H1 (cell line): Measurements from ENCODE around the gene ADCY1. TPM values are rescaled to one million over a fixed set of nuclear protein-coding genes. Genes with fewer than 3 reads are reported as not detected.

Experiments used
- CTCF ChIA-PET: fragments of 300-600 bp; sonication (Branson Sonifier 250); formaldehyde crosslinking; loops from one replicate; lab custom pipeline; 2021; ENCODE audit not compliant: partially characterized antibody; lab: Charles Lee
- POLR2A ChIA-PET: fragments of 300-600 bp; sonication (Branson Sonifier 250); formaldehyde crosslinking; loops from one replicate; lab custom pipeline; 2021; ENCODE audit warnings: inconsistent platforms; ENCODE audit not compliant: partially characterized antibody; lab: Charles Lee
- DNase-seq, 2 experiments: peaks; one replicate each; pipeline versions ENCODE4 v3.0.0 to v3.0.0-alpha.2; 2010 to 2022; ENCODE audit warnings: low spot score in 2 of 2, low read depth in 1 of 2, mixed read lengths in 1 of 2
- FAIRE-seq: peaks from 2 replicates; lab custom pipeline; 2011; peaks lifted over from hg19 to GRCh38; lab: Jason Lieb, UNC
- H2AFZ ChIP-seq: 2 replicates; pipeline ENCODE4 v1.8.1; 2012; ENCODE audit warnings: low read length, inconsistent platforms
- H2AK5ac ChIP-seq: 2 replicates; pipeline ENCODE4 v1.6.1; 2013; ENCODE audit warnings: low read depth, low read length
- H2BK120ac ChIP-seq: replicated peaks from 2 replicates; pipeline ENCODE3; 2013; ENCODE audit warnings: low read depth, low read length, inconsistent platforms
- H2BK12ac ChIP-seq: 2 replicates; pipeline ENCODE4 v1.6.1; 2013; ENCODE audit warnings: low read depth, low read length
- H2BK15ac ChIP-seq: 2 replicates; pipeline ENCODE4 v1.6.1; 2013; ENCODE audit warnings: low read length
- H2BK20ac ChIP-seq: 2 replicates; pipeline ENCODE4 v1.6.1; 2013; ENCODE audit warnings: low read length
- H2BK5ac ChIP-seq: 2 replicates; pipeline ENCODE4 v1.6.1; 2013; ENCODE audit warnings: low read depth, low read length
- H3K14ac ChIP-seq: 2 replicates; pipeline ENCODE4 v1.6.1; 2013; ENCODE audit warnings: inconsistent platforms; ENCODE audit not compliant: insufficient read length
- H3K18ac ChIP-seq: 2 replicates; pipeline ENCODE4 v1.6.1; 2013; ENCODE audit warnings: low read length; ENCODE audit errors: extremely low read depth
- H3K23ac ChIP-seq: 2 replicates; pipeline ENCODE4 v1.6.1; 2013; ENCODE audit warnings: inconsistent platforms; ENCODE audit not compliant: insufficient read length
- H3K23me2 ChIP-seq: 2 replicates; pipeline ENCODE4 v1.6.1; 2013; ENCODE audit warnings: low read depth, low read length
- H3K27ac ChIP-seq: 2 replicates; pipeline ENCODE4 v1.6.1; 2011; ENCODE audit warnings: low read depth, low read length, inconsistent platforms
- H3K27me3 ChIP-seq, 4 experiments: replicated peaks in 1 of 4; 1 replicate in 1 of 4; 2 replicates in 3 of 4; pipeline versions ENCODE4 v1.6.1 to v1.8.1; 2011 to 2013; ENCODE audit warnings: low read length in 3 of 4, mild to moderate bottlenecking in 3 of 4, inconsistent platforms in 2 of 4, mixed read lengths in 2 of 4, moderate library complexity in 1 of 4; ENCODE audit not compliant: control insufficient read depth in 3 of 4, insufficient read depth in 3 of 4; ENCODE audit errors: extremely low read depth in 1 of 4
- H3K36me3 ChIP-seq, 4 experiments: 2 replicates each; pipeline versions ENCODE4 v1.6.1 to v1.8.1; 2011 to 2013; ENCODE audit warnings: mild to moderate bottlenecking in 4 of 4, low read length in 3 of 4, moderate library complexity in 2 of 4, control low read depth in 1 of 4, inconsistent platforms in 1 of 4; ENCODE audit not compliant: insufficient read depth in 4 of 4, control insufficient read depth in 2 of 4
- H3K4ac ChIP-seq: replicated peaks from 2 replicates; pipeline ENCODE3; 2013; ENCODE audit warnings: low read length, low read depth, mixed read lengths, inconsistent platforms; ENCODE audit not compliant: insufficient read length
- H3K4me1 ChIP-seq, 4 experiments: replicated peaks in 1 of 4; 1 replicate in 1 of 4; 2 replicates in 3 of 4; pipeline versions ENCODE4 v1.6.1 to v1.8.1; 2011 to 2013; ENCODE audit warnings: low read length in 3 of 4, inconsistent platforms in 2 of 4, mixed read lengths in 1 of 4; ENCODE audit not compliant: insufficient read depth in 4 of 4, control insufficient read depth in 3 of 4
- H3K4me2 ChIP-seq, 2 experiments: 2 replicates each; pipeline versions ENCODE4 v1.6.1 to v1.8.1; 2011 to 2013; ENCODE audit warnings: low read depth in 2 of 2, low read length in 2 of 2, control low read depth in 1 of 2, inconsistent platforms in 1 of 2, mild to moderate bottlenecking in 1 of 2; ENCODE audit not compliant: insufficient read depth in 1 of 2
- H3K4me3 ChIP-seq, 4 experiments: fragments of 200-600, 300-600 bp in 1 of 4; sonication (generic), shearing (Covaris generic), sonication (Bioruptor Twin) in 1 of 4; 2 replicates each; pipeline versions ENCODE4 v1.5.1 to v1.8.1; 2011 to 2016; ENCODE audit warnings: low read length in 4 of 4, low read depth in 3 of 4, control low read depth in 2 of 4, inconsistent platforms in 2 of 4, mild to moderate bottlenecking in 2 of 4, mixed read lengths in 1 of 4, moderate library complexity in 1 of 4; ENCODE audit not compliant: insufficient read depth in 2 of 4; ENCODE audit errors: extremely low read depth in 1 of 4
- H3K56ac ChIP-seq: replicated peaks from 2 replicates; pipeline ENCODE3; 2013; ENCODE audit warnings: low read depth, mild to moderate bottlenecking, mixed read lengths, low read length, inconsistent platforms; ENCODE audit not compliant: insufficient read length
- H3K79me1 ChIP-seq: 2 replicates; pipeline ENCODE4 v1.6.1; 2013; ENCODE audit warnings: low read depth, low read length, control low read depth
- H3K79me2 ChIP-seq, 2 experiments: 2 replicates each; pipeline versions ENCODE4 v1.6.1 to v1.8.1; 2012 to 2013; ENCODE audit warnings: low read length in 2 of 2, mild to moderate bottlenecking in 2 of 2, inconsistent platforms in 1 of 2; ENCODE audit not compliant: insufficient read depth in 2 of 2, control insufficient read depth in 1 of 2
- H3K9ac ChIP-seq, 4 experiments: replicated peaks in 1 of 4; 1 replicate in 1 of 4; 2 replicates in 3 of 4; pipeline versions ENCODE4 v1.6.1 to v1.8.1; 2011 to 2013; ENCODE audit warnings: low read depth in 3 of 4, low read length in 3 of 4, control low read depth in 2 of 4, mild to moderate bottlenecking in 2 of 4, moderate library complexity in 2 of 4, inconsistent platforms in 1 of 4; ENCODE audit errors: extremely low read depth in 1 of 4
- H3K9me3 ChIP-seq, 2 experiments: 2 replicates each; pipeline versions ENCODE4 v1.6.1 to v1.8.1; 2012 to 2013; ENCODE audit warnings: mild to moderate bottlenecking in 2 of 2, moderate library complexity in 2 of 2, control low read depth in 1 of 2, inconsistent platforms in 1 of 2, low read depth in 1 of 2, low read length in 1 of 2, mixed read lengths in 1 of 2; ENCODE audit not compliant: insufficient read depth in 2 of 2
- H4K20me1 ChIP-seq, 2 experiments: replicated peaks in 1 of 2; 2 replicates each; pipeline versions ENCODE3 to v1.8.1; 2011 to 2013; ENCODE audit warnings: inconsistent platforms in 2 of 2, low read length in 2 of 2, mild to moderate bottlenecking in 1 of 2; ENCODE audit not compliant: insufficient read depth in 2 of 2, control insufficient read depth in 1 of 2
- H4K5ac ChIP-seq: 2 replicates; pipeline ENCODE4 v1.6.1; 2013; ENCODE audit warnings: low read length, low read depth, mixed read lengths, inconsistent platforms; ENCODE audit not compliant: insufficient read length
- H4K8ac ChIP-seq: 2 replicates; pipeline ENCODE4 v1.8.0; 2013; ENCODE audit warnings: mild to moderate bottlenecking, moderate library complexity, low read length, inconsistent platforms; ENCODE audit not compliant: insufficient read depth; ENCODE audit errors: extremely low read depth
- H4K91ac ChIP-seq: replicated peaks from 2 replicates; pipeline ENCODE3; 2013; ENCODE audit warnings: low read length, mixed read lengths, inconsistent platforms; ENCODE audit not compliant: insufficient read length
- BACH1 ChIP-seq: IDR thresholded peaks from 2 replicates; pipeline ENCODE4 v1.6.1; 2012; ENCODE audit warnings: low read length, improper control_type of control experiment
- BCL11A ChIP-seq, 2 experiments: IDR thresholded peaks; one replicate each; pipeline ENCODE4 v1.6.1; 2011; ENCODE audit warnings: low read depth in 2 of 2, low read length in 2 of 2, mild to moderate bottlenecking in 2 of 2
- CBX8 ChIP-seq: fragments of 300-800, 300-1000 bp; sonication (generic); IDR thresholded peaks from 2 replicates; pipeline ENCODE4 v1.7.1; 2016; ENCODE audit warnings: low read depth, low read length, borderline replicate concordance
- CEBPB ChIP-seq: IDR thresholded peaks from 2 replicates; pipeline ENCODE4 v1.6.1; 2012; ENCODE audit warnings: low read depth, low read length
- CHD1 ChIP-seq: IDR thresholded peaks from 2 replicates; pipeline ENCODE4 v1.6.1; 2012; ENCODE audit warnings: low read depth, low read length, improper control_type of control experiment
- JUN ChIP-seq: IDR thresholded peaks from 2 replicates; pipeline ENCODE4 v1.6.1; 2011; ENCODE audit warnings: low read depth, mild to moderate bottlenecking, improper control_type of control experiment, low read length
- JUND ChIP-seq: IDR thresholded peaks from 2 replicates; pipeline ENCODE4 v1.6.1; 2011; ENCODE audit warnings: mild to moderate bottlenecking, improper control_type of control experiment, low read length
- RAD21 ChIP-seq, 2 experiments: IDR thresholded peaks in 1 of 2; conservative IDR thresholded peaks in 1 of 2; 2 replicates each; pipeline ENCODE4 v1.6.1; 2011; ENCODE audit warnings: low read depth in 2 of 2, low read length in 2 of 2, improper control_type of control experiment in 1 of 2, inconsistent platforms in 1 of 2, mild to moderate bottlenecking in 1 of 2, moderate library complexity in 1 of 2
- WGBS, 2 experiments: shearing (Covaris generic) in 1 of 2; methylation state at CpG; one replicate each; pipeline versions ENCODE4 v1.1.6 to v1.1.7; 2013 to 2015; ENCODE audit warnings: low lambda C conversion rate in 2 of 2, mixed read lengths in 2 of 2, inconsistent platforms in 1 of 2, low coverage in 1 of 2, missing lambda C conversion rate in 1 of 2; ENCODE audit not compliant: insufficient replicate concordance in 2 of 2, insufficient coverage in 1 of 2, insufficient read length in 1 of 2; ENCODE audit errors: extremely low coverage in 1 of 2, missing lambda C conversion rate in 1 of 2; 5-methylcytosine and 5-hydroxymethylcytosine counted together
- polyA plus RNA-seq, 7 experiments: library from polyadenylated mRNA; depleted of rRNA in 3 of 7; stranded (reverse) in 5 of 7; unstranded in 2 of 7; fragments of >200 nt in 5 of 7; fragments of 200-250 nt in 2 of 7; gene quantifications; 1 replicate in 5 of 7; 2 replicates in 1 of 7; 4 replicates in 1 of 7; pipeline versions ENCODE4 v1.2.1 to v1.2.3, GENCODE V29; 2011 to 2013; ENCODE audit warnings: missing spikeins in 2 of 7, mixed read lengths in 2 of 7
- total RNA-seq: library from RNA; stranded (reverse); fragmentation: NEBNext Ultra II Directional; extraction: Animal tissue kit (Norgen Biotek cat#: 25700); gene quantifications from 2 replicates; pipeline ENCODE4 v1.2.1, GENCODE V29; 2021
- TF ChIP-seq, protein P1 (sequence below), 3 experiments: IDR thresholded peaks; 1 replicate in 2 of 3; 2 replicates in 1 of 3; pipeline versions ENCODE4 v1.5.1 to v1.6.1; 2011; ENCODE audit warnings: low read length in 3 of 3, mild to moderate bottlenecking in 3 of 3, inconsistent platforms in 2 of 3, low read depth in 1 of 3, moderate library complexity in 1 of 3; ENCODE audit not compliant: insufficient read depth in 1 of 3; ENCODE audit errors: control extremely low read depth in 1 of 3

ADCY1 gene
- total and polyA plus RNA-seq, 2 of the 8 experiments (the other 6 are each of a cell fraction or from before 2014, with no cell fraction given): 7.9 to 26.9 TPM

DNA sequence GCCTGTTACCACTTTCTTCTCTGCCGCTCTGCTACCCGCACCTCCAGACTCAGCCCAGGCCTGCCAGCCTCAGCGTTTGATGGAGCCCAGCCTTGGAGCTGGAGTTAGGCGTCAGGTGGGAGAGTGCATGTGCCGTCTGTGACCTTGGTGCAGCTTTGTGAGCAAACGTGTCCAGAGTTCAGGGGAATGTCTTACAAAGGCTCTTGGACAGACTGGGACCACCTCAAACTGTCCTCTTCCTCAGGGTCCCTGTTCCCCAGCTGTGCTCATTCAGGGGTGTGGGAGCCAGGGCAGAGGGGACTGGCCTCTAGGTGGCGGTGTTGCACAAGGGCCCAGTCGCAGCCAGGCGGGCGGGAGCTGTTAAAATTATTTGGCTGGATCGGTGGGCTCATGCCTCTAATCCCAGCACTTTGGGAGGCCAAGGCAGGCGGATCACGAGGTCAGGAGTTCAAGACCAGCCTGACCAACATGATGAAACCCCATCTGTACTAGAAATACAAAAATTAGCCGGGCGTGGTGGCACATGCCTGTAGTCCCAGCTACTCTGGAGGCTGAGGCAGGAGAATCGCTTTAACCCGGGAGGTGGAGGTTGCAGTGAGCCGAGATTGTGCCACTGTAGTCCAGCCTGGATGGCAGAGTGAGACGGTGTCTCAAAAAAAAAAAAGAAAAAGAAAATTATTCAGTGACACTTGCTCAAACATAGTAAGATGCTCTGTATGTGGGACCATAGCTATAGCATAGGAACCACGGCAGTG is 89.2 kb downstream of the ADCY1 start:
- H3K79me2 ChIP-seq: no peaks in the 10 kb centered on the region
- H2BK15ac ChIP-seq: no peak overlapping the region
- H3K27me3 ChIP-seq: no peaks in the 10 kb centered on the region
- no peak overlapping the region for H3K14ac ChIP-seq
- H3K9me3 ChIP-seq: no peaks in the 10 kb centered on the region
- no peak for FAIRE-seq
- peak; percentile 9 to 87 for DNase-seq
- H3K18ac ChIP-seq: no peak overlapping the region
- no peaks in the 10 kb centered on the region; a peak in 1 of 7 replicates for H3K4me1 ChIP-seq
- no peak overlapping the region for H2AK5ac ChIP-seq
- H4K91ac ChIP-seq: no peak overlapping the region
- no peak overlapping the region for H2BK12ac ChIP-seq
- CTCF ChIA-PET: interaction anchor here (0.6 to 3.0 kb wide), 46 partner anchors 8 to 643 kb away, joined by 3 to 28 read pairs (median 3); partner anchors contain the start of gene RAMP3
- no peak overlapping the region for H3K4ac ChIP-seq
- H3K27ac ChIP-seq: no peak overlapping the region
- H3K23me2 ChIP-seq: no peaks in the 10 kb centered on the region
- no peak overlapping the region for H3K4me3 ChIP-seq
- H3K9ac ChIP-seq: no peak overlapping the region
- H4K20me1 ChIP-seq: peaks cover 3% of the 10 kb centered on the region in 2 experiments
- no peak overlapping the region for H2BK120ac ChIP-seq
- POLR2A ChIA-PET: interaction anchor here (1.4 kb wide), 1 partner anchor 10 kb away, joined by 5 read pairs; no protein-coding TSS in a partner anchor
- no peak overlapping the region for H3K4me2 ChIP-seq
- H4K5ac ChIP-seq: no peak overlapping the region
- no peak overlapping the region for H2BK20ac ChIP-seq
- no peak overlapping the region for H4K8ac ChIP-seq
- H2AFZ ChIP-seq: no peak overlapping the region
- WGBS, 2 experiments: 83% methylated on average over 20 of the region's 20 CpGs; no CpG with 5 or more reads in 1 of the 2 experiments
- H3K79me1 ChIP-seq: no peaks in the 10 kb centered on the region; the same call in 1 of the 2 replicates
- no peak overlapping the region for H3K56ac ChIP-seq
- no peak overlapping the region for H2BK5ac ChIP-seq
- no peak overlapping the region for H3K23ac ChIP-seq
- H3K36me3 ChIP-seq: no peaks in the 10 kb centered on the region
- TF ChIP-seq CBX8: no peak
- no peak for TF ChIP-seq BACH1
- no peak for TF ChIP-seq CEBPB
- TF ChIP-seq CHD1: no peak
- TF ChIP-seq, protein P1, sequence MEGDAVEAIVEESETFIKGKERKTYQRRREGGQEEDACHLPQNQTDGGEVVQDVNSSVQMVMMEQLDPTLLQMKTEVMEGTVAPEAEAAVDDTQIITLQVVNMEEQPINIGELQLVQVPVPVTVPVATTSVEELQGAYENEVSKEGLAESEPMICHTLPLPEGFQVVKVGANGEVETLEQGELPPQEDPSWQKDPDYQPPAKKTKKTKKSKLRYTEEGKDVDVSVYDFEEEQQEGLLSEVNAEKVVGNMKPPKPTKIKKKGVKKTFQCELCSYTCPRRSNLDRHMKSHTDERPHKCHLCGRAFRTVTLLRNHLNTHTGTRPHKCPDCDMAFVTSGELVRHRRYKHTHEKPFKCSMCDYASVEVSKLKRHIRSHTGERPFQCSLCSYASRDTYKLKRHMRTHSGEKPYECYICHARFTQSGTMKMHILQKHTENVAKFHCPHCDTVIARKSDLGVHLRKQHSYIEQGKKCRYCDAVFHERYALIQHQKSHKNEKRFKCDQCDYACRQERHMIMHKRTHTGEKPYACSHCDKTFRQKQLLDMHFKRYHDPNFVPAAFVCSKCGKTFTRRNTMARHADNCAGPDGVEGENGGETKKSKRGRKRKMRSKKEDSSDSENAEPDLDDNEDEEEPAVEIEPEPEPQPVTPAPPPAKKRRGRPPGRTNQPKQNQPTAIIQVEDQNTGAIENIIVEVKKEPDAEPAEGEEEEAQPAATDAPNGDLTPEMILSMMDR (IDR thresholded peaks at IDR 0.05; ENCODE audit: control extremely low read depth in 1 of 3, insufficient read depth in 1 of 3, low read depth in 1 of 3, low read length in 3 of 3): peak; percentile 77 to 95 (median 86)
- no peak for TF ChIP-seq JUN
- no peak for TF ChIP-seq BCL11A (IDR thresholded peaks at IDR 0.05; ENCODE audit: low read depth in 2 of 2, low read length in 2 of 2)
- no peak for TF ChIP-seq JUND
- TF ChIP-seq RAD21 (IDR thresholded peaks at IDR 0.05 in 1 of 2, conservative IDR thresholded peaks at IDR 0.05 in 1 of 2; ENCODE audit: low read depth in 2 of 2, low read length in 2 of 2): peak; percentile 80 to 82
